Fibroblast of lung (primary cell): ENCODE data around the gene VPS13D. TPM values are rescaled to one million over a fixed set of nuclear protein-coding genes. Genes with fewer than 3 reads are reported as not detected.

ENCODE experiments used
- DNase-seq, 2 donors: peaks; one replicate each; pipeline versions ENCODE4 v3.0.0 to v3.0.0-alpha.2; 2010; ENCODE audit warnings: low read depth in 2 of 2
- H2AFZ ChIP-seq: 2 replicates; pipeline ENCODE4 v1.5.1; 2012; ENCODE audit warnings: low read length, control low read depth, inconsistent platforms
- H3K27ac ChIP-seq: 2 replicates; pipeline ENCODE4 v1.5.1; 2011; ENCODE audit warnings: low read length, control low read depth; ENCODE audit not compliant: insufficient read depth
- H3K27me3 ChIP-seq: 2 replicates; pipeline ENCODE4 v1.5.1; 2011; ENCODE audit warnings: mild to moderate bottlenecking, low read length; ENCODE audit not compliant: control insufficient read depth, insufficient read depth
- H3K36me3 ChIP-seq: 2 replicates; pipeline ENCODE4 v1.5.1; 2011; ENCODE audit warnings: low read length; ENCODE audit not compliant: control insufficient read depth, insufficient read depth
- H3K4me1 ChIP-seq: 2 replicates; pipeline ENCODE4 v1.5.1; 2011; ENCODE audit warnings: low read length; ENCODE audit not compliant: control insufficient read depth, insufficient read depth; ENCODE audit errors: extremely low read depth
- H3K4me2 ChIP-seq: 2 replicates; pipeline ENCODE4 v1.5.1; 2011; ENCODE audit warnings: low read length, control low read depth; ENCODE audit not compliant: insufficient read depth; ENCODE audit errors: extremely low read depth
- H3K4me3 ChIP-seq, 4 experiments: fragments of 200-600 bp in 1 of 4; sonication (generic) in 1 of 4; replicated peaks in 1 of 4; 2 replicates each; pipeline ENCODE4 v1.5.1; 2011 to 2016; ENCODE audit warnings: low read length in 4 of 4, low read depth in 3 of 4, mild to moderate bottlenecking in 3 of 4, control low read depth in 2 of 4, inconsistent platforms in 1 of 4, mixed read lengths in 1 of 4; ENCODE audit not compliant: insufficient read depth in 1 of 4; ENCODE audit errors: control extremely low read depth in 1 of 4
- H3K79me2 ChIP-seq: 2 replicates; pipeline ENCODE4 v1.5.1; 2012; ENCODE audit warnings: mild to moderate bottlenecking, low read length, inconsistent platforms; ENCODE audit not compliant: control insufficient read depth, insufficient read depth
- H3K9ac ChIP-seq: 2 replicates; pipeline ENCODE4 v1.5.1; 2011; ENCODE audit warnings: mild to moderate bottlenecking, low read length, control low read depth; ENCODE audit not compliant: insufficient read depth
- H3K9me3 ChIP-seq: 2 replicates; pipeline ENCODE4 v1.5.1; 2012; ENCODE audit warnings: low read depth, low read length; ENCODE audit not compliant: control insufficient read depth, insufficient read depth
- H4K20me1 ChIP-seq: 2 replicates; pipeline ENCODE4 v1.5.1; 2011; ENCODE audit warnings: low read length; ENCODE audit not compliant: control insufficient read depth, insufficient read depth; ENCODE audit errors: extremely low read depth
- CTCF ChIP-seq, 2 donors: IDR thresholded peaks in 1 of 2; conservative IDR thresholded peaks in 1 of 2; 1 replicate in 1 of 2; 2 replicates in 1 of 2; pipeline ENCODE4 v1.5.1; 2011 to 2012; ENCODE audit warnings: low read length in 2 of 2, control low read depth in 1 of 2, inconsistent platforms in 1 of 2, low read depth in 1 of 2, mild to moderate bottlenecking in 1 of 2
- EZH2 ChIP-seq: IDR thresholded peaks from 2 replicates; pipeline ENCODE4 v1.5.1; 2012; ENCODE audit warnings: low read length, control low read depth, mild to moderate bottlenecking; ENCODE audit errors: missing control alignments
- polyA plus RNA-seq, 2 donors: library from polyadenylated mRNA; depleted of rRNA in 1 of 2; stranded (reverse) in 1 of 2; unstranded in 1 of 2; fragments of >200 nt; gene quantifications; 2 replicates each; pipeline ENCODE4 v1.2.1, GENCODE V29; 2011 to 2012; ENCODE audit warnings: missing spikeins in 1 of 2
- total RNA-seq: library from RNA; depleted of rRNA; stranded (reverse); fragments of >200 nt; gene quantifications from 2 replicates; pipeline ENCODE4 v1.2.1, GENCODE V29; 2014

The VPS13D gene
- total and polyA plus RNA-seq, 2 donors (not counting 1 experiment from before 2014, with no cell fraction given) = 14.6 to 40.0 TPM

- no peak overlapping the region for H3K27ac ChIP-seq
- DNase-seq = no peak
- no peaks in the 10 kb centered on the region for H3K9me3 ChIP-seq
- peaks cover 5% of the 10 kb centered on the region for H3K4me1 ChIP-seq
- no peak overlapping the region for H2AFZ ChIP-seq
- H3K79me2 ChIP-seq = no peaks in the 10 kb centered on the region
- H3K27me3 ChIP-seq = no peaks in the 10 kb centered on the region
- no peak overlapping the region for H3K4me3 ChIP-seq
- H3K4me2 ChIP-seq = no peak overlapping the region
- H4K20me1 ChIP-seq = no peaks in the 10 kb centered on the region
- TF ChIP-seq EZH2 = no peak
- TF ChIP-seq CTCF (conservative IDR thresholded peaks at IDR 0.05 in 1 of 2, IDR thresholded peaks at IDR 0.05 in 1 of 2; ENCODE audit: low read depth in 1 of 2, low read length in 2 of 2) = no peak
- no peak overlapping the region for H3K9ac ChIP-seq
- peaks cover 2% of the 10 kb centered on the region for H3K36me3 ChIP-seq
These were observed 281.3 kb downstream of the VPS13D start for GRCh38 chr1:12511128-12511484.

- H3K4me2 ChIP-seq = no peak overlapping the region
- H3K36me3 ChIP-seq = peaks cover 2% of the 10 kb centered on the region
- DNase-seq = peak in 1 of 2 donors; percentile 44
- H3K4me1 ChIP-seq = peaks cover 5% of the 10 kb centered on the region
- no peak overlapping the region for H3K4me3 ChIP-seq
- no peak overlapping the region for H3K9ac ChIP-seq
- H3K27me3 ChIP-seq = no peaks in the 10 kb centered on the region
- H2AFZ ChIP-seq = no peak overlapping the region
- TF ChIP-seq EZH2 = no peak
- TF ChIP-seq CTCF (conservative IDR thresholded peaks at IDR 0.05 in 1 of 2, IDR thresholded peaks at IDR 0.05 in 1 of 2; ENCODE audit: low read depth in 1 of 2, low read length in 2 of 2) = no peak
- no peak overlapping the region for H3K27ac ChIP-seq
- H3K79me2 ChIP-seq = no peaks in the 10 kb centered on the region
- no peaks in the 10 kb centered on the region for H3K9me3 ChIP-seq
- no peaks in the 10 kb centered on the region for H4K20me1 ChIP-seq
These were observed 282.0 kb downstream of the VPS13D start for GRCh38 chr1:12511516-12512468.

- H3K27ac ChIP-seq = no peak overlapping the region
- H3K9me3 ChIP-seq = no peaks in the 10 kb centered on the region
- no peaks in the 10 kb centered on the region for H3K79me2 ChIP-seq
- H4K20me1 ChIP-seq = no peaks in the 10 kb centered on the region
- H3K4me3 ChIP-seq = no peak overlapping the region
- H3K4me2 ChIP-seq = no peak overlapping the region
- peaks cover 5% of the 10 kb centered on the region for H3K4me1 ChIP-seq
- H3K27me3 ChIP-seq = no peaks in the 10 kb centered on the region
- TF ChIP-seq CTCF (conservative IDR thresholded peaks at IDR 0.05 in 1 of 2, IDR thresholded peaks at IDR 0.05 in 1 of 2; ENCODE audit: low read depth in 1 of 2, low read length in 2 of 2) = no peak
- H3K36me3 ChIP-seq = no peaks in the 10 kb centered on the region
- H3K9ac ChIP-seq = no peak overlapping the region
- DNase-seq = no peak
- H2AFZ ChIP-seq = no peak overlapping the region
These were observed 283.4 kb downstream of the VPS13D start for GRCh38 chr1:12513181-12513580.
